Natural killer cell treated with Interleukin-12 subunit alpha and Interleukin-12 subunit beta and Interleukin-15 and Interleukin-18, amount 100 ng/mL, for 72 hours (primary cell): Measurements from ENCODE around the gene CDC14B. TPM values are rescaled to one million over a fixed set of nuclear protein-coding genes. Genes with fewer than 3 reads are reported as not detected.

ENCODE experiments used
- ATAC-seq, 2 donors: fragments of 150-1000 bp; cut with Tn5 transposase in 1 of 2; sonication (Bioruptor Pico), chemical (Tn5 transposase) in 1 of 2; 2 replicates each; pipeline ENCODE4 v1.10.0; 2021
- DNase-seq: peaks from one replicate; pipeline ENCODE4 v3.0.0; 2022; ENCODE audit warnings: low spot score
- H3K27ac Mint-ChIP-seq, 2 donors: 1 replicate in 1 of 2; 2 replicates in 1 of 2; pipeline ENCODE4 v1.8.0; 2022; ENCODE audit warnings: mixed read lengths in 2 of 2, mild to moderate bottlenecking in 1 of 2, moderate library complexity in 1 of 2
- H3K27me3 Mint-ChIP-seq, 2 donors: 1 replicate in 1 of 2; 2 replicates in 1 of 2; pipeline ENCODE4 v1.8.0; 2022; ENCODE audit warnings: mixed read lengths in 2 of 2
- H3K36me3 Mint-ChIP-seq: one replicate; pipeline ENCODE4 v1.8.0; 2022; ENCODE audit warnings: mixed read lengths
- H3K4me1 Mint-ChIP-seq, 2 donors: 1 replicate in 1 of 2; 2 replicates in 1 of 2; pipeline ENCODE4 v1.8.0; 2022; ENCODE audit warnings: low read depth in 2 of 2, mixed read lengths in 2 of 2, mild to moderate bottlenecking in 1 of 2
- H3K4me3 Mint-ChIP-seq: one replicate; pipeline ENCODE4 v1.8.0; 2022; ENCODE audit warnings: mixed read lengths
- H3K9me3 Mint-ChIP-seq: 2 replicates; pipeline ENCODE4 v1.8.0; 2022; ENCODE audit warnings: mixed read lengths
- total RNA-seq, 2 donors: library from RNA; stranded (reverse); gene quantifications; one replicate each; pipeline ENCODE4 v1.2.3, GENCODE V29; 2022

The CDC14B gene
- total RNA-seq, 2 donors from 2014 or later: 0.45 to 3.1 TPM

GRCh38 chr9:96523374-96523773, 96.3 kb downstream of the CDC14B start:
- ATAC-seq (no peak), DNase-seq (no peak)
- Mint-ChIP-seq H3K4me1 (no peaks in the 10 kb centered on the region), H3K27me3 (peaks cover 0 to 3% of the 10 kb centered on the region in 2 donors), H3K36me3 (no peaks in the 10 kb centered on the region), H3K27ac (no peak overlapping the region), H3K4me3 (no peak overlapping the region), H3K9me3 (no peaks in the 10 kb centered on the region)

GRCh38 chr9:96522366-96522765, 97.3 kb downstream of the CDC14B start:
- no peaks in the 10 kb centered on the region for H3K9me3 Mint-ChIP-seq
- no peaks in the 10 kb centered on the region for H3K4me1 Mint-ChIP-seq
- DNase-seq: no peak
- ATAC-seq: no peak
- H3K27ac Mint-ChIP-seq: no peak overlapping the region
- no peaks in the 10 kb centered on the region for H3K36me3 Mint-ChIP-seq
- no peak overlapping the region for H3K4me3 Mint-ChIP-seq
- peaks cover 0 to 3% of the 10 kb centered on the region in 2 donors for H3K27me3 Mint-ChIP-seq

DNA sequence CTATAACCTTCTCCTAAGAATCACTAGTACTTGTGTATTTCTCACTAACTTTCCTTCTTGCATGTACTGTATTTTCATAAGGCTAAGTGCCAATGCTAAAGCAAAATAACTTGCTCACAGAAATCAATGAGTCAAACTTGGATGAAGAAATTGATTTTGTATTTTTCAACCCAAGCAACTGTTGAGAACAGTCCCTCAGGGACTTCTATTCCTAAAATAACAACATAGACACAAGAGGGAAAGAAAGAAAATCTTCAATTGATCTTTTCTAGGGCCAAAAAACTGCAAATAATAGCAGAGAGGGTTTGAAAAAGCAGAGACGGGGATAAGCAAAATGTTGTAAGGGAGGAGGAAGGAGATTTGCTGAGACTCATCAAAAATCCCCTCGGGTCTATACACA, 99.9 kb downstream of the CDC14B start:
- peaks cover 0 to 5% of the 10 kb centered on the region in 2 donors for H3K27me3 Mint-ChIP-seq
- no peak overlapping the region for H3K27ac Mint-ChIP-seq
- H3K4me3 Mint-ChIP-seq: no peak overlapping the region
- DNase-seq (no peak), ATAC-seq (no peak)
- no peaks in the 10 kb centered on the region for H3K4me1 Mint-ChIP-seq
- H3K9me3 Mint-ChIP-seq: no peaks in the 10 kb centered on the region
- H3K36me3 Mint-ChIP-seq: no peaks in the 10 kb centered on the region

- Mint-ChIP-seq H3K27ac (no peak overlapping the region), H3K4me3 (no peak overlapping the region), H3K9me3 (no peaks in the 10 kb centered on the region), H3K27me3 (peaks cover 0 to 6% of the 10 kb centered on the region in 2 donors), H3K36me3 (no peaks in the 10 kb centered on the region), H3K4me1 (no peaks in the 10 kb centered on the region)
- DNase-seq: no peak
- ATAC-seq: no peak
Measured at GRCh38 chr9:96519095-96519494, 100.5 kb downstream of the CDC14B start.

DNA sequence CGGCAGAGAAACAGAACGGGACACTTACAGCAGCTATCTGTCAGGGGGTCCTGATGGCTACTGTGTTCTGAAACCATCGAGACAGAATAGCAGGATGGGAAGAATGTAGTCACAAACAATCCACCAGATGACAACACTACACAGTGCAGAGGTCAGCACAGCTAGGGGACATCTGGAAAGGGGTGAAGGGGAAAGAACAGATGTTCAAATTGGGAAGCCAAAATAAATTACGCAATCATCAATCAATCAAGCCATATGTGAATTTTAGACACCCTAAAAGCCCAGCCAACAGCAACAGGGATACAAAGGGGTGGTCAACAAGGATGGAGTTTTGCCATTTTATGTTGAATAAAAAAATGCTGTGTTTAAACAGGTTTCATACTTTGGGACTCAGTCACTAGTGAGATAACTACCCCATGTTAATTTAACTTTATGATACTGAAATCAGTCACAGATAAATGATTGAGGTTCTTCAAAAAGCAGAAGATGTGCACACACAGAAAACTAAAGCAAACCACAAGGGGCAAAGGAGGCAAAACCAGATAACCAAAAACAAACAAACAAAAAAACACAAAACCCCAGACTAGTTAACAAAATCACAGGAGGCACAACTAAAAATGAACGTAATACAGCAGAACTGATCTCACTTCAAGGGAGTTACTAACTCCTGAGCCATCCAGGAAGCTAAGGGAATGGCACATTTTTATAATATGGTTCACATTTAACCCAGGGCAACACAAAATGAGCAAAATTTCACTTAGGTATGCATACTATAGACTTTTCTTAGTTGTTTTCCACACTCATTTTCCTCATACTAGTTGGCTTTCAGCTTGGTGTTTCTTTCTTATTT, 103.8 kb downstream of the CDC14B start:
- DNase-seq (no peak), ATAC-seq (no peak)
- Mint-ChIP-seq H3K9me3 (no peaks in the 10 kb centered on the region), H3K27ac (peak overlapping the region in 1 of 2 donors; percentile 4), H3K4me1 (no peaks in the 10 kb centered on the region), H3K36me3 (no peaks in the 10 kb centered on the region), H3K27me3 (peaks cover 0 to 6% of the 10 kb centered on the region in 2 donors), H3K4me3 (no peak overlapping the region)

DNA sequence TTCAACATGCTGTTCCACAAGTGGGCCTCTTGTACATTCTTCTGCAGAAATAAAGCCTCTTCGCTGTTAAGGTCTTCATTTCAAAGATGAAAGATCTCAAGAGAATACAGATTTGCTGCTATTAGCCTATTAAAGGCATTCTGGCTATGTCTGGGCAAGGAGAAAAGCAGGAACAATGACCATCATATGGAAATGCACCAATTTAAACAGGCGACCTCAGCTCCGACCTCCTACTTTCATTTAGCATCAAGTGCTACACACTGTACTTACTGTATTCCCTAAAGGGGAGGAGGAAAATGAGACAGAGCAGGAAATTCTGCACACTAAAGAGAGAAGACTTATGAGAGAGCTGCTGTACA, 104.9 kb downstream of the CDC14B start:
- Mint-ChIP-seq H3K27me3 (peaks cover 0 to 4% of the 10 kb centered on the region in 2 donors), H3K36me3 (no peaks in the 10 kb centered on the region), H3K4me3 (no peak overlapping the region), H3K27ac (no peak overlapping the region), H3K9me3 (no peaks in the 10 kb centered on the region), H3K4me1 (no peaks in the 10 kb centered on the region)
- no peak for ATAC-seq
- DNase-seq: no peak

DNA sequence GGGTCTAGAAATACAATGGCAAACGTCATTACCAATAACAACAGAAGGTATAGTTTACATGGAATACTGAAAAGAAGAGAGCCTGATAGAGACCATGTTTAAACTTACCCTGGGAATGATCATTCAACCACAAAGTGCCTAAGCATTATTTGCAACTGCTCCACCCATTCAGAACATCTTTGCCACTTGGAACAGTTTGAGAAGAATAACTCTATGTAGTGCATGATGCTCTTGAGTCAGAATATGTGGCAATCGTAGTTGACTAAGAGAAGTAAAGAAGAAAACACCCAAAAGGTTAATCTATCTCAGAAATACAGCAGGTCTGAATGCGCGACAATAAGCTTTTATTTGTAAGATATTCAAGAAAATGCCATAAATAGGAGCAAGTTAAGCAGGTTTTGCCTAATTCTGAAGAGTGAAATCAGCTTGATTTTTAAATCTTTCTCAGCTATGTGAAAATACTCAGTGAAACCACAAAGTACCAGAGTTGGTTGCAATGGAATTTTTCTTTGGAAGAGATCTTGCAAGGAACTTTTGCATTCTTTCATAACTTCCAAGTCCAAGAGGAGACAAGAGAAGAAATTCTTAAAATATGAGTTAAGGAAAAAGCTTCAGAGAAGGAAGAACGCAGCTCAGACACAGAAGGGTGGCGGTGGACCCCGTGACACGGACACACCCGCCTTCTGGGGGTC, 105.4 kb downstream of the CDC14B start:
- DNase-seq: no peak
- Mint-ChIP-seq H3K9me3 (no peaks in the 10 kb centered on the region), H3K27me3 (peaks cover 0 to 3% of the 10 kb centered on the region in 2 donors), H3K4me1 (no peaks in the 10 kb centered on the region), H3K4me3 (no peak overlapping the region), H3K27ac (no peak overlapping the region), H3K36me3 (no peaks in the 10 kb centered on the region)
- no peak for ATAC-seq

GRCh38 chr9:96513622-96514021, 106.0 kb downstream of the CDC14B start:
- Mint-ChIP-seq H3K27ac (no peak overlapping the region), H3K4me1 (no peaks in the 10 kb centered on the region), H3K36me3 (no peaks in the 10 kb centered on the region), H3K9me3 (no peaks in the 10 kb centered on the region), H3K27me3 (peaks cover 0 to 3% of the 10 kb centered on the region in 2 donors), H3K4me3 (no peak overlapping the region)
- no peak for DNase-seq
- ATAC-seq: no peak

GRCh38 chr9:96512240-96512639, 107.4 kb downstream of the CDC14B start:
- H3K9me3 Mint-ChIP-seq: no peaks in the 10 kb centered on the region
- no peaks in the 10 kb centered on the region for H3K36me3 Mint-ChIP-seq
- peaks cover 0 to 3% of the 10 kb centered on the region in 2 donors for H3K27me3 Mint-ChIP-seq
- ATAC-seq (no peak), DNase-seq (no peak)
- H3K4me3 Mint-ChIP-seq: no peak overlapping the region
- no peaks in the 10 kb centered on the region for H3K4me1 Mint-ChIP-seq
- H3K27ac Mint-ChIP-seq: no peak overlapping the region

DNA sequence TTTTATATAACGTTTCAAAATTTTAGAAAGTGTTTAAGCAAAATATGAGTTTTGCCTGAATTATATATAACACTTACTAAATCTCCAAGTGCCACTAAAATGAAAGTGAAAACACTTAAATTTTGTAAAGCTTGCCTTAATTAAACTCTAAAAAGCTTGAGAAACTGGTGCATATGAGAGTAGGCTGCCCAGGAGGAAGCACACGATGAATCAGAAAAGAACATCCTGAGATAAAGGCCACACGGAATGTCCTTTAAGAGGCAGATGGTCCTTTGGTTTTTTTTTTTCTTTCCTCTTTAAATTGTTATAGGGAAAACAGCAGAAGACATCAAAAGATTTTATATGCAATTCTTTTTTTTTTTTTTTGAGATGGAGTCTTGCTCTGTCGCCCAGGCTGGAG, 109.4 kb downstream of the CDC14B start:
- Mint-ChIP-seq H3K27me3 (peaks cover 0 to 3% of the 10 kb centered on the region in 2 donors), H3K4me1 (no peaks in the 10 kb centered on the region), H3K9me3 (no peaks in the 10 kb centered on the region), H3K4me3 (no peak overlapping the region), H3K27ac (no peak overlapping the region), H3K36me3 (no peaks in the 10 kb centered on the region)
- DNase-seq (no peak), ATAC-seq (no peak)

- Mint-ChIP-seq H3K9me3 (no peaks in the 10 kb centered on the region), H3K36me3 (no peaks in the 10 kb centered on the region), H3K4me1 (no peaks in the 10 kb centered on the region), H3K27me3 (peaks cover 0 to under 1% of the 10 kb centered on the region in 2 donors), H3K27ac (no peak overlapping the region), H3K4me3 (no peak overlapping the region)
- DNase-seq: no peak
- no peak for ATAC-seq
Measured at GRCh38 chr9:96509848-96510247, 109.8 kb downstream of the CDC14B start.

DNA sequence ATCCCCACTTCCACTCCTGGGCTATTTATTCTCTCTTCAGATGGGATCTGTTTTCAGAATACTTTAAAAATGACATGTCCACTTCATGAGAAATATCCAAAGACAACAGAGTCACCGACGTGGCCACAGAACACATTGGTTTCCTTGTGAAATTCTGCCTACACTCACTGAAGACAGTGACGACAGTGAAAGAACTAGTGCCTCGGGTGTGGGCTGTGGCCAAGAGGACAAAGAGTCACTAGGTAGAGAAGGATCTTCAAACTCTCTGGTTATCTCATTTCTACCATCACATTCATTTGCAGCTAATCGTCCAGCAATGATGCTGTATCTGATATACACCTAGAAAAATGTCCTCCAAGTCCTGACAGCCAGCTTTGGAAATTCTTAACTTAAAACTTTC, 110.6 kb downstream of the CDC14B start:
- no peak for ATAC-seq
- Mint-ChIP-seq H3K27me3 (peaks cover 0 to 5% of the 10 kb centered on the region in 2 donors), H3K9me3 (no peaks in the 10 kb centered on the region), H3K4me1 (no peaks in the 10 kb centered on the region), H3K27ac (no peak overlapping the region), H3K36me3 (no peaks in the 10 kb centered on the region), H3K4me3 (no peak overlapping the region)
- DNase-seq: no peak

GRCh38 chr9:96508227-96508940, 111.3 kb downstream of the CDC14B start:
- no peaks in the 10 kb centered on the region for H3K4me1 Mint-ChIP-seq
- H3K36me3 Mint-ChIP-seq: no peaks in the 10 kb centered on the region
- no peak for DNase-seq
- no peak overlapping the region for H3K27ac Mint-ChIP-seq
- H3K27me3 Mint-ChIP-seq: peaks cover 0 to 9% of the 10 kb centered on the region in 2 donors
- ATAC-seq: no peak
- H3K9me3 Mint-ChIP-seq: no peaks in the 10 kb centered on the region
- H3K4me3 Mint-ChIP-seq: no peak overlapping the region
